ENCODE data around the gene TIGIT.

The TIGIT gene

GRCh38 chr3:114310695-114311094 is 16.9 kb downstream of the TIGIT start:
- TF ChIP-seq CTCF (IDR thresholded peaks at IDR 0.05; ENCODE audit: low read depth, low read length) = no peak
- H3K4me3 ChIP-seq (ENCODE audit: low read depth, low read length) = no peak overlapping the region

- TF ChIP-seq CTCF (IDR thresholded peaks at IDR 0.05; ENCODE audit: low read depth, low read length) = no peak
These were observed 19.6 kb downstream of the TIGIT start for GRCh38 chr3:114313426-114313825.

GRCh38 chr3:114314282-114314681 is 20.5 kb downstream of the TIGIT start:
- TF ChIP-seq CTCF (IDR thresholded peaks at IDR 0.05; ENCODE audit: low read depth, low read length) = no peak
- no peak overlapping the region for H3K4me3 ChIP-seq (ENCODE audit: low read depth, low read length)

More at GRCh38 chr3:114313426-114313825, 19.6 kb downstream of the TIGIT start:
- H3K4me3 ChIP-seq (ENCODE audit: low read depth, low read length) = no peak overlapping the region

GRCh38 chr3:114318295-114318694 is 24.5 kb downstream of the TIGIT start:
- no peak overlapping the region for H3K4me3 ChIP-seq (ENCODE audit: low read depth, low read length)
- TF ChIP-seq CTCF (IDR thresholded peaks at IDR 0.05; ENCODE audit: low read depth, low read length) = no peak

- no peak overlapping the region for H3K4me3 ChIP-seq (ENCODE audit: low read depth, low read length)
- no peak for TF ChIP-seq CTCF (IDR thresholded peaks at IDR 0.05; ENCODE audit: low read depth, low read length)
These were observed 25.6 kb downstream of the TIGIT start for GRCh38 chr3:114319453-114319852.

GRCh38 chr3:114320246-114320645 is 26.4 kb downstream of the TIGIT start:
- TF ChIP-seq CTCF (IDR thresholded peaks at IDR 0.05; ENCODE audit: low read depth, low read length) = no peak
- H3K4me3 ChIP-seq (ENCODE audit: low read depth, low read length) = no peak overlapping the region

GRCh38 chr3:114323546-114324254 is 29.9 kb downstream of the TIGIT start:
- H3K4me3 ChIP-seq (ENCODE audit: low read depth, low read length) = no peak overlapping the region
- no peak for TF ChIP-seq CTCF (IDR thresholded peaks at IDR 0.05; ENCODE audit: low read depth, low read length)

Measured in WI38 (cell line).